SK-N-SH treated with all-trans-retinoic acid at 6 μM for 48 hours (cell line): ENCODE measurements around the gene UROC1.

Experiments used
- ATAC-seq: fragments of 200-7000 bp; cut with Tn5 transposase; 3 replicates; pipeline ENCODE4 v1.9.1; 2020; ENCODE audit warnings: mild to moderate bottlenecking, moderate library complexity
- ARNTL ChIP-seq: fragments of 450-650 bp; formaldehyde crosslinking; IDR thresholded peaks from 2 replicates; pipeline ENCODE4 v1.5.0; 2020; ENCODE audit warnings: low read depth, mild to moderate bottlenecking, moderate library complexity, borderline replicate concordance
- BACH2 ChIP-seq: fragments of 250-450 bp; sonication (Bioruptor Pico); IDR thresholded peaks from 2 replicates; pipeline ENCODE4 v1.9.0; 2021; ENCODE audit warnings: mild to moderate bottlenecking, borderline replicate concordance
- ESRRG ChIP-seq: fragments of 250-450 bp; sonication (Bioruptor Pico); IDR thresholded peaks from 2 replicates; pipeline ENCODE4 v1.6.1; 2021; ENCODE audit warnings: mild to moderate bottlenecking
- GLIS3 ChIP-seq: fragments of 250-450 bp; sonication (Bioruptor Pico); IDR thresholded peaks from 2 replicates; pipeline ENCODE4 v1.5.0; 2020; ENCODE audit warnings: mild to moderate bottlenecking, moderate library complexity
- ISL1 ChIP-seq: fragments of 250-450 bp; sonication (Bioruptor Pico); IDR thresholded peaks from 2 replicates; pipeline ENCODE4 v2.1.2; 2022; ENCODE audit warnings: mild to moderate bottlenecking, moderate library complexity
- OSR1 ChIP-seq: fragments of 250-450 bp; sonication (Bioruptor Pico); IDR thresholded peaks from 2 replicates; pipeline ENCODE4 v1.8.0; 2022; ENCODE audit warnings: moderate library complexity, mild to moderate bottlenecking, inconsistent platforms
- PPARA ChIP-seq: fragments of 250-450 bp; sonication (Bioruptor Pico); IDR thresholded peaks from 2 replicates; pipeline ENCODE4 v1.5.0; 2020; ENCODE audit warnings: mild to moderate bottlenecking, borderline replicate concordance
- RARB ChIP-seq: fragments of 250-450 bp; sonication (Bioruptor Pico); IDR thresholded peaks from 2 replicates; pipeline ENCODE4 v1.8.0; 2021; ENCODE audit warnings: mild to moderate bottlenecking, moderate library complexity
- SNAI2 ChIP-seq: fragments of 250-450 bp; sonication (Bioruptor Pico); IDR thresholded peaks from 2 replicates; pipeline ENCODE4 v1.5.0; 2020; ENCODE audit warnings: mild to moderate bottlenecking, moderate library complexity
- TCF4 ChIP-seq: fragments of 250-450 bp; sonication (Bioruptor Pico); IDR thresholded peaks from 2 replicates; pipeline ENCODE4 v1.8.0; 2021; ENCODE audit warnings: mild to moderate bottlenecking, moderate library complexity, borderline replicate concordance
- TOX ChIP-seq: fragments of 250-450 bp; sonication (Bioruptor Pico); IDR thresholded peaks from 2 replicates; pipeline ENCODE4 v1.8.0; 2021; ENCODE audit warnings: mild to moderate bottlenecking, moderate library complexity, borderline replicate concordance
- ZC3H10 ChIP-seq: fragments of 250-450 bp; sonication (Bioruptor Pico); IDR thresholded peaks from 2 replicates; pipeline ENCODE4 v1.5.1; 2021; ENCODE audit warnings: mild to moderate bottlenecking, moderate library complexity
- ZFP3 ChIP-seq: fragments of 250-450 bp; sonication (Bioruptor Pico); IDR thresholded peaks from 2 replicates; pipeline ENCODE4 v1.5.0; 2020; ENCODE audit warnings: mild to moderate bottlenecking, moderate library complexity
- ZFP30 ChIP-seq: fragments of 450-650 bp; formaldehyde crosslinking; IDR thresholded peaks from 2 replicates; pipeline ENCODE4 v1.5.0; 2022; ENCODE audit warnings: mild to moderate bottlenecking, moderate library complexity
- ZNF565 ChIP-seq: fragments of 450-650 bp; formaldehyde crosslinking; conservative IDR thresholded peaks from 2 replicates; pipeline ENCODE4 v1.5.0; 2020; ENCODE audit warnings: low read depth, mild to moderate bottlenecking, moderate library complexity
- ZNF8 ChIP-seq: fragments of 450-650 bp; formaldehyde crosslinking; IDR thresholded peaks from 2 replicates; pipeline ENCODE4 v1.5.0; 2020; ENCODE audit warnings: mild to moderate bottlenecking, moderate library complexity
- TF ChIP-seq, protein P1 (sequence below): fragments of 250-450 bp; sonication (Bioruptor Pico); IDR thresholded peaks from 2 replicates; pipeline ENCODE4 v1.5.0; 2020; ENCODE audit warnings: mild to moderate bottlenecking, moderate library complexity
- TF ChIP-seq, protein P2 (sequence below): fragments of 250-450 bp; sonication (Bioruptor Pico); IDR thresholded peaks from 2 replicates; pipeline ENCODE4 v1.8.0; 2020; ENCODE audit warnings: mild to moderate bottlenecking, moderate library complexity, borderline replicate concordance
- TF ChIP-seq, protein P3 (sequence below): fragments of 250-450 bp; sonication (Bioruptor Pico); IDR thresholded peaks from 2 replicates; pipeline ENCODE4 v1.8.0; 2021; ENCODE audit warnings: low read depth, mild to moderate bottlenecking, moderate library complexity, borderline replicate concordance
- TF ChIP-seq, protein P4 (sequence below): fragments of 250-450 bp; sonication (Bioruptor Pico); IDR thresholded peaks from 2 replicates; pipeline ENCODE4 v1.5.1; 2021; ENCODE audit warnings: mild to moderate bottlenecking, moderate library complexity
- TF ChIP-seq, protein P5 (sequence below): fragments of 250-450 bp; sonication (Bioruptor Pico); IDR thresholded peaks from 2 replicates; pipeline ENCODE4 v1.5.1; 2020; ENCODE audit warnings: low read depth, mild to moderate bottlenecking, moderate library complexity

Gene UROC1

DNA sequence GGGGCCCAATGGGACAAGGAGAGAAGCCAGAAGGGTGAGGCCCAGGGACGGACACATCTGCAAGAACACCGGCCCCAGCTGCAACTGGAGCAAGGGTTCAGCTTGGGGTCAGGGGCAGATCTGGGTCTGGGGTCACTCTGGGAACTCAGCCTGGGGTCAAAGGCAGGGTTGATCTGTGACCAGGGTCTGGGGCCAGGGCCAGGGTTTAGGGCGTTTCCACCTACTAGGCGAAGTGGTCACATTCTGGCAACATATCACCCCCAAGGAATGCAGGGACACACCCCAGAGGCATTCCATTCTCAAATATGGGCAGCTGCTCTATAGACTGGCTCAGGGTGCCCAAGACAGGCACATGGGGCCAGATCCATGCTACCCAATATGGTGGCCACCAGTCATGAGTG lies 9.0 kb downstream of the UROC1 start:
- ATAC-seq, result no peak
- TF ChIP-seq OSR1 (CRISPR knock-in tag), result no peak
- TF ChIP-seq, protein P1, sequence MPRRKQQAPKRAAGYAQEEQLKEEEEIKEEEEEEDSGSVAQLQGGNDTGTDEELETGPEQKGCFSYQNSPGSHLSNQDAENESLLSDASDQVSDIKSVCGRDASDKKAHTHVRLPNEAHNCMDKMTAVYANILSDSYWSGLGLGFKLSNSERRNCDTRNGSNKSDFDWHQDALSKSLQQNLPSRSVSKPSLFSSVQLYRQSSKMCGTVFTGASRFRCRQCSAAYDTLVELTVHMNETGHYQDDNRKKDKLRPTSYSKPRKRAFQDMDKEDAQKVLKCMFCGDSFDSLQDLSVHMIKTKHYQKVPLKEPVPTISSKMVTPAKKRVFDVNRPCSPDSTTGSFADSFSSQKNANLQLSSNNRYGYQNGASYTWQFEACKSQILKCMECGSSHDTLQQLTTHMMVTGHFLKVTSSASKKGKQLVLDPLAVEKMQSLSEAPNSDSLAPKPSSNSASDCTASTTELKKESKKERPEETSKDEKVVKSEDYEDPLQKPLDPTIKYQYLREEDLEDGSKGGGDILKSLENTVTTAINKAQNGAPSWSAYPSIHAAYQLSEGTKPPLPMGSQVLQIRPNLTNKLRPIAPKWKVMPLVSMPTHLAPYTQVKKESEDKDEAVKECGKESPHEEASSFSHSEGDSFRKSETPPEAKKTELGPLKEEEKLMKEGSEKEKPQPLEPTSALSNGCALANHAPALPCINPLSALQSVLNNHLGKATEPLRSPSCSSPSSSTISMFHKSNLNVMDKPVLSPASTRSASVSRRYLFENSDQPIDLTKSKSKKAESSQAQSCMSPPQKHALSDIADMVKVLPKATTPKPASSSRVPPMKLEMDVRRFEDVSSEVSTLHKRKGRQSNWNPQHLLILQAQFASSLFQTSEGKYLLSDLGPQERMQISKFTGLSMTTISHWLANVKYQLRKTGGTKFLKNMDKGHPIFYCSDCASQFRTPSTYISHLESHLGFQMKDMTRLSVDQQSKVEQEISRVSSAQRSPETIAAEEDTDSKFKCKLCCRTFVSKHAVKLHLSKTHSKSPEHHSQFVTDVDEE, result no peak
- TF ChIP-seq ZFP30 (CRISPR knock-in tag), result no peak
- no peak for TF ChIP-seq ZFP3 (CRISPR knock-in tag)
- no peak for TF ChIP-seq ARNTL (CRISPR knock-in tag)
- TF ChIP-seq TCF4, result no peak
- TF ChIP-seq, protein P2, sequence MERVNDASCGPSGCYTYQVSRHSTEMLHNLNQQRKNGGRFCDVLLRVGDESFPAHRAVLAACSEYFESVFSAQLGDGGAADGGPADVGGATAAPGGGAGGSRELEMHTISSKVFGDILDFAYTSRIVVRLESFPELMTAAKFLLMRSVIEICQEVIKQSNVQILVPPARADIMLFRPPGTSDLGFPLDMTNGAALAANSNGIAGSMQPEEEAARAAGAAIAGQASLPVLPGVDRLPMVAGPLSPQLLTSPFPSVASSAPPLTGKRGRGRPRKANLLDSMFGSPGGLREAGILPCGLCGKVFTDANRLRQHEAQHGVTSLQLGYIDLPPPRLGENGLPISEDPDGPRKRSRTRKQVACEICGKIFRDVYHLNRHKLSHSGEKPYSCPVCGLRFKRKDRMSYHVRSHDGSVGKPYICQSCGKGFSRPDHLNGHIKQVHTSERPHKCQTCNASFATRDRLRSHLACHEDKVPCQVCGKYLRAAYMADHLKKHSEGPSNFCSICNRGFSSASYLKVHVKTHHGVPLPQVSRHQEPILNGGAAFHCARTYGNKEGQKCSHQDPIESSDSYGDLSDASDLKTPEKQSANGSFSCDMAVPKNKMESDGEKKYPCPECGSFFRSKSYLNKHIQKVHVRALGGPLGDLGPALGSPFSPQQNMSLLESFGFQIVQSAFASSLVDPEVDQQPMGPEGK (CRISPR knock-in tag), result no peak
- TF ChIP-seq, protein P3, sequence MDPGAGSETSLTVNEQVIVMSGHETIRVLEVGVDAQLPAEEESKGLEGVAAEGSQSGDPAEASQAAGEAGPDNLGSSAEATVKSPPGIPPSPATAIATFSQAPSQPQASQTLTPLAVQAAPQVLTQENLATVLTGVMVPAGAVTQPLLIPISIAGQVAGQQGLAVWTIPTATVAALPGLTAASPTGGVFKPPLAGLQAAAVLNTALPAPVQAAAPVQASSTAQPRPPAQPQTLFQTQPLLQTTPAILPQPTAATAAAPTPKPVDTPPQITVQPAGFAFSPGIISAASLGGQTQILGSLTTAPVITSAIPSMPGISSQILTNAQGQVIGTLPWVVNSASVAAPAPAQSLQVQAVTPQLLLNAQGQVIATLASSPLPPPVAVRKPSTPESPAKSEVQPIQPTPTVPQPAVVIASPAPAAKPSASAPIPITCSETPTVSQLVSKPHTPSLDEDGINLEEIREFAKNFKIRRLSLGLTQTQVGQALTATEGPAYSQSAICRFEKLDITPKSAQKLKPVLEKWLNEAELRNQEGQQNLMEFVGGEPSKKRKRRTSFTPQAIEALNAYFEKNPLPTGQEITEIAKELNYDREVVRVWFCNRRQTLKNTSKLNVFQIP, result no peak
- no peak for TF ChIP-seq PPARA
- no peak for TF ChIP-seq ZNF565 (CRISPR knock-in tag)
- TF ChIP-seq SNAI2 (CRISPR knock-in tag), result no peak
- TF ChIP-seq, protein P4, sequence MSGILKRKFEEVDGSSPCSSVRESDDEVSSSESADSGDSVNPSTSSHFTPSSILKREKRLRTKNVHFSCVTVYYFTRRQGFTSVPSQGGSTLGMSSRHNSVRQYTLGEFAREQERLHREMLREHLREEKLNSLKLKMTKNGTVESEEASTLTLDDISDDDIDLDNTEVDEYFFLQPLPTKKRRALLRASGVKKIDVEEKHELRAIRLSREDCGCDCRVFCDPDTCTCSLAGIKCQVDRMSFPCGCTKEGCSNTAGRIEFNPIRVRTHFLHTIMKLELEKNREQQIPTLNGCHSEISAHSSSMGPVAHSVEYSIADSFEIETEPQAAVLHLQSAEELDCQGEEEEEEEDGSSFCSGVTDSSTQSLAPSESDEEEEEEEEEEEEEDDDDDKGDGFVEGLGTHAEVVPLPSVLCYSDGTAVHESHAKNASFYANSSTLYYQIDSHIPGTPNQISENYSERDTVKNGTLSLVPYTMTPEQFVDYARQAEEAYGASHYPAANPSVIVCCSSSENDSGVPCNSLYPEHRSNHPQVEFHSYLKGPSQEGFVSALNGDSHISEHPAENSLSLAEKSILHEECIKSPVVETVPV, result no peak
- TF ChIP-seq TOX (CRISPR knock-in tag), result no peak
- TF ChIP-seq BACH2 (CRISPR knock-in tag), result no peak
- no peak for TF ChIP-seq ISL1 (CRISPR knock-in tag)

DNA sequence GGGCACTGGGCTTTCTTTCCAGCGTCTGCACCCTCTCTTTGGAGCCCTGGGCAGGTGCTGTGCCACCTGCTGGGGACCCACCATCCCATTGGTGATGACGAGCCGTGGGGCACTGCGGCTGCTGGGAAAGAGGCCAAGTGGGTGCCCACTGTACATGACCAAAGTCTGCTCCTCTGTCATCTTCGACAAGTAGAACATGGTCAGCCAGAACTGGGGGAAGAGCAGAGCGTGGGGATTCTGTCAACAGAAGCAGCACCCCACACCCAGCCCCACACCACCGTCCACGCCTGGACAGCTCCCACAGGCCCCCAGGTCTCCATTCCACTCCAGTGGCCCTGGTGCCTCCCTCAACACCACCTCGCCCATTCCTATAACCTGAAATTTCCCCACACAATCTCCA lies 9.7 kb downstream of the UROC1 start:
- no peak for TF ChIP-seq ESRRG
- TF ChIP-seq, protein P3, result no peak
- TF ChIP-seq ZNF565 (CRISPR knock-in tag), result no peak
- TF ChIP-seq, protein P5, sequence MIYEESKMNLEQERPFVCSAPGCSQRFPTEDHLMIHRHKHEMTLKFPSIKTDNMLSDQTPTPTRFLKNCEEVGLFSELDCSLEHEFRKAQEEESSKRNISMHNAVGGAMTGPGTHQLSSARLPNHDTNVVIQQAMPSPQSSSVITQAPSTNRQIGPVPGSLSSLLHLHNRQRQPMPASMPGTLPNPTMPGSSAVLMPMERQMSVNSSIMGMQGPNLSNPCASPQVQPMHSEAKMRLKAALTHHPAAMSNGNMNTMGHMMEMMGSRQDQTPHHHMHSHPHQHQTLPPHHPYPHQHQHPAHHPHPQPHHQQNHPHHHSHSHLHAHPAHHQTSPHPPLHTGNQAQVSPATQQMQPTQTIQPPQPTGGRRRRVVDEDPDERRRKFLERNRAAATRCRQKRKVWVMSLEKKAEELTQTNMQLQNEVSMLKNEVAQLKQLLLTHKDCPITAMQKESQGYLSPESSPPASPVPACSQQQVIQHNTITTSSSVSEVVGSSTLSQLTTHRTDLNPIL (CRISPR knock-in tag), result no peak
- no peak for TF ChIP-seq ZFP3 (CRISPR knock-in tag)
- TF ChIP-seq, protein P4, result no peak
- no peak for TF ChIP-seq GLIS3 (CRISPR knock-in tag)
- TF ChIP-seq TCF4, result no peak
- TF ChIP-seq ZNF8 (CRISPR knock-in tag), result no peak
- no peak for TF ChIP-seq RARB (CRISPR knock-in tag)
- no peak for TF ChIP-seq SNAI2 (CRISPR knock-in tag)
- no peak for TF ChIP-seq BACH2 (CRISPR knock-in tag)
- TF ChIP-seq ISL1 (CRISPR knock-in tag), result no peak
- no peak for TF ChIP-seq ZC3H10 (CRISPR knock-in tag)
- no peak for TF ChIP-seq TOX (CRISPR knock-in tag)

More for the DNA sequence above, 9.7 kb downstream of the UROC1 start:
- ATAC-seq, result no peak
